NK-92 (cell line): Measurements from ENCODE around the gene PARP3.

ENCODE experiments used
- DNase-seq: peaks from one replicate; lab custom pipeline; 2025; ENCODE audit not compliant: unreplicated experiment; lab: John Stamatoyannopoulos, UW

Gene PARP3

GRCh38 chr3:51947215-51947900 is 5.2 kb downstream of the PARP3 start:
- no peak for DNase-seq

DNA sequence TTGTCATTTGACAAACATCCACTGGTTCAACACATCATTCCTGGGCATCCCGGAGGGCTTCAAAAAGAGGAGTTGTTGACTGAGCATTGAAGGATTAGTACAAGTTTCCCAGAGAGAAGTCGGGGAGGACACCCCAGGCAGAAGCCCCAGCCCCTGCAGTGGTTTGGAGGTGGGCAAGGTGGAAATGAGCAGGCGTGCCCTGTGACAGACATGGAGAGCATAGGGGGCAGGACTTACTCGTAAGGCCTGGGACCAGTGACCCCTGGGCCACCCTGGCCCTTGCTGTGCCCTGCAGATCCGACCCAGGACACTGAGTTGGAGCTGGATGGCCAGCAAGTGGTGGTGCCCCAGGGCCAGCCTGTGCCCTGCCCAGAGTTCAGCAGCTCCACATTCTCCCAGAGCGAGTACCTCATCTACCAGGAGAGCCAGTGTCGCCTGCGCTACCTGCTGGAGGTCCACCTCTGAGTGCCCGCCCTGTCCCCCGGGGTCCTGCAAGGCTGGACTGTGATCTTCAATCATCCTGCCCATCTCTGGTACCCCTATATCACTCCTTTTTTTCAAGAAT is 5.9 kb downstream of the PARP3 start:
- no peak for DNase-seq

- no peak for DNase-seq
These were observed 7.0 kb downstream of the PARP3 start for GRCh38 chr3:51949121-51949520.

DNA sequence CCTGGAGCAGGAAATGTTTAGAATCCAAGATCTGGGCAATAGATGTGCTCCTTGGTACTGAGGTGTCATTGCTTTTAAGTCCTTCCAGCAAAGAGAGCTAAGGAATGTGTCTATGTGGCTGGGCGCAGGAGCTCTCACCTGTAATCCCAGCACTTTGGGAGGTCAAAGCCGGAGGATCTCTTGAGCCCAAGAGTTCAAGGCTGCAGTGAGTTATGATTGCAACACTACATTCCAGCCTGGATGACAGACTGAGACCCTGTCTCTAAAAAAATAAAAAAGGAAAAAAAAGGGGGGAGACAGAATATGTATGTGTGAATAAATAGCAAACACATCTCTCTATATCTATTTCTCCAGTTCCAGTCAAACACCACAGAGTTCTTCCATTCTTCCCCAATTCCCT is 8.7 kb downstream of the PARP3 start:
- no peak for DNase-seq

DNA sequence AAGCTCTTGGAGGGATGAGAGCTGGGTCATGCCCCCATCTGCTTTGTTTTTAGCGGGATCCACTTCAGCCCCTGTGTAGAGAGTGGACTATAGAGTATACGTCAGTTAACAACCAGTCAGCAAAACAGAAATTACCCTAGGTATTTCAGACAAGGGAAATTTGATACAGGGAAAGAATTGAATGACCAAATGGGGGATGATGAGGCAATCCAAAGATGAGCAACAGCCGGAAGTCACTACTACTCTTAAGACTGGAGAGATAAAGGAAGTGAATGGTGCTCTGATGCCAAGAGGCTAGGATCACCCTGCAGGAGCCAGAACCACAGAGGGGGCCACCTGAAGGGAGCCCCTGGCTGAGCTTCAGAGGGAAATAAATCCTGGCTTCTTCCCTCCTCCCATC is 11.3 kb downstream of the PARP3 start:
- no peak for DNase-seq

DNA sequence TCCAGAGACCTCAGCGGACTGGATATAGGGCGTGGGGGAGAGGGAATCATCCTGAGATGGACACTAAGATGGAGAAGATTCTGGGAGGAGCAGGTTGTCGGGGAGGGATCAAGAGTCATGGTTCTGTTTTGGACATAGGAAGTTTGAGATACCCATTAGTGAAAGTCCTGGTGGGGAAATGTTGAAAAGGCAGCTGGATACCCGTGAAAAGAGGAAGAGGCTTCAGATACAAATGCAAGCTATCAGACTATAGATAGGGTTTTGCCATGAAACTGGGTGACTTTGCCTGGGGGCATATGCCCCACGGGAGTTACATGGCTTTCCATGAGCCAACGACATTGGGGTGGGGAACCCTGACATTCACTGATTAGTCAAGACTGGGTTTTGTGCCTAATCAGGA is 11.9 kb downstream of the PARP3 start:
- DNase-seq = no peak

DNA sequence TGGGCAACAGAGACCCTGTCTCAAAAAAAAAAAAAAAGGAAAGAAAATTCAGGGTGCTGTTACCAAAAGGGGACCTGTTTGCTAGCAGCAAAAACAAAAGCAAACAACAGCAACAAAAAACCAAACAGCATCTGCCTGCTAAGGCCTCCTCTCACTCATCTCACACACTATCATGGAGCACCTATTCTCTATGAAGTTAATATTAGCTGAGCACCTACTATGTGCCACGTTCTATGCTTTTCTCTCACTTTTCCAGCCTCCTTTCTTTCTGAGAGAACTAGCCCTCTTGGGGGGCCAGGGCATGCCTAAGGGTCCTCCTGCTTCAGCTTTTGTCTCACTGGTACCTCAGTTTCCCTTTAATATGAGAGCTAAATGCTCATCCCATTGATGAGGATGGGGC is 12.6 kb downstream of the PARP3 start:
- no peak for DNase-seq

GRCh38 chr3:51955175-51955892 is 13.2 kb downstream of the PARP3 start, which contains the start of gene GPR62:
GPR62 (plus strand) TSS chr3:51955381; CDS start chr3:51955653, 272 bp downstream.
- no peak for DNase-seq

DNA sequence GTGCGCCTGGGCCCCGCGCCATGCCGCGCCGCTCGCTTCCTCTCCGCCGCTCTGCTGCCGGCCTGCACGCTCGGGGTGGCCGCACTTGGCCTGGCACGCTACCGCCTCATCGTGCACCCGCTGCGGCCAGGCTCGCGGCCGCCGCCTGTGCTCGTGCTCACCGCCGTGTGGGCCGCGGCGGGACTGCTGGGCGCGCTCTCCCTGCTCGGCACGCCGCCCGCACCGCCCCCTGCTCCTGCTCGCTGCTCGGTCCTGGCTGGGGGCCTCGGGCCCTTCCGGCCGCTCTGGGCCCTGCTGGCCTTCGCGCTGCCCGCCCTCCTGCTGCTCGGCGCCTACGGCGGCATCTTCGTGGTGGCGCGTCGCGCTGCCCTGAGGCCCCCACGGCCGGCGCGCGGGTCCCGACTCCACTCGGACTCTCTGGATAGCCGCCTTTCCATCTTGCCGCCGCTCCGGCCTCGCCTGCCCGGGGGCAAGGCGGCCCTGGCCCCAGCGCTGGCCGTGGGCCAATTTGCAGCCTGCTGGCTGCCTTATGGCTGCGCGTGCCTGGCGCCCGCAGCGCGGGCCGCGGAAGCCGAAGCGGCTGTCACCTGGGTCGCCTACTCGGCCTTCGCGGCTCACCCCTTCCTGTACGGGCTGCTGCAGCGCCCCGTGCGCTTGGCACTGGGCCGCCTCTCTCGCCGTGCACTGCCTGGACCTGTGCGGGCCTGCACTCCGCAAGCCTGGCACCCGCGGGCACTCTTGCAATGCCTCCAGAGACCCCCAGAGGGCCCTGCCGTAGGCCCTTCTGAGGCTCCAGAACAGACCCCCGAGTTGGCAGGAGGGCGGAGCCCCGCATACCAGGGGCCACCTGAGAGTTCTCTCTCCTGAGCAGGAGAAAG is 14.0 kb downstream of the PARP3 start:
- no peak for DNase-seq

DNA sequence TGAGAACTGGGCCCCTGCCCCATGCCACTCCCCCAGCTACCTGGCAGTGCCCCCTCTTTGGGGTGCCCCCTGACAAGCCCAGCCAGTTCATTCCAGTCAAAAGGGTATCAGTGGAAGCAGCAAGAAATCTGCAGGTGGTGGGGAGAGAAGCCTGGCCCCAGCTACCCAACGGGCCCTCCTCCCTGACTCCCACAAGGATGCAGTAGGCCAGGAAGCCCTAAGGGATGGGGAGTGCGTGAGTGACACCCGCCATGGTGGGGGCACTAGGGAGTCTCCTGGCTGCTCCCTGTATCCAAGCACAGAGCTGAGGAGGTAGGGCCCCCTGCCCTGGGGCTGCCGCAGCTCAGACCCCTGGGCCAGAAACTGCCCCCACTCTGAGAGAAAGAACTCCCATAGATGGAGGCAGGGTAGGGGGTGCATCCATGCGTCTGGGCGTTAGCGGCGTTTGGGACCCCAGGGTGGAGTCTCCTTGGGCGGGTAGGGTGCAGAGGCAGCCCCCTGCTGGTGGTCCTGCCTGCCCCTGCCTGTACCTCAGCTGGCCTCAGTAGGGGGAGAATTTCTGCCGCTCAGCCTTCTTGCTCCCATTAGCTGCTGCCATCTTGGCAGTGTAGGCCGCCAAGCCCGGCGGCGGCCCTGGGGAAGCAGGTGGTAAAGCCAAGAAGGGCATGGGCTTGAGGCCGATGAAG is 15.5 kb downstream of the PARP3 start:
- DNase-seq = no peak

DNA sequence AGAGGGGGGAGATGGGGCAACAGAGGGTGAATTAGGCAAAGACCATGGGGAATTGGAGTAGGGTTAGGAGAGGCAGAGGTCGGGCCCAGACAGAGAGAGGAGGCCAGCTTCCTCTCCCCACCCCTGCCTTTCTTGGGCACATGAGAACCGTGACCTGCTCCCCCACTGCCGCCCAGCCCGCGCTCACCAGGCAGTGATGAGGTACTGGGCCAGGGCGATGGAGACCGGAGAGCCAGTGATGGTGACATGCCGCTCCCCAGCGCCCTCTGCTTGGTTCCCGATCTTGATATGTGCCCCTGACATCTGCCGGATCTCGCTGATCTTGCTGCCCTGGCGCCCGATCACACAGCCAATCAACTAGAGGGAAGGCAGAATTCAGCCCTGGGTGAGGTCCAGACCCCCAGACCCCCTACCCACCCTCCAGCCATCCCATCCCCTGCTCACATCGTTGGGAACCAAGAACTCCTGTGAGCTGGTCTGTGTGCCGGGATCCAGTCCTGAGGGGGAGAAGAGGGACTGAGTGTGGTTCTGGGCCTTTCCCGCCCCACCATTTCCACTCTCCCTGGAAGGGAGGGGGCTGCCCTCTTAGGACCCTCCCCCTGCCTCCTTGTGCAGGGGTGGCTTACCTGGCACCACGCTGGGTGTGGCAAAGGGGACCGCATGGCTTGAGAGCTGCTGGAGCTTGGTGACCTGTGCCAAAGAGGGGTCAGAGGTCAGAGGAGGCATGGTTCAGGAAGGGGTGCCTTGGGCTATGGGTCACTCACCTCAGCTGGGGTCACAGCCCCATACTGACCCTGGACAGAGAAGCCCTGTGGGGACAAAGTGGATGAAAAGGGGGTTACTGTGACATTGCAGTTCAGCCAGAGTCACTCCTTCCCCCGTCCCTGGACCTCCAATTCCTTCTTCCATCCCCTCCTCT is 16.7 kb downstream of the PARP3 start:
- DNase-seq = no peak

DNA sequence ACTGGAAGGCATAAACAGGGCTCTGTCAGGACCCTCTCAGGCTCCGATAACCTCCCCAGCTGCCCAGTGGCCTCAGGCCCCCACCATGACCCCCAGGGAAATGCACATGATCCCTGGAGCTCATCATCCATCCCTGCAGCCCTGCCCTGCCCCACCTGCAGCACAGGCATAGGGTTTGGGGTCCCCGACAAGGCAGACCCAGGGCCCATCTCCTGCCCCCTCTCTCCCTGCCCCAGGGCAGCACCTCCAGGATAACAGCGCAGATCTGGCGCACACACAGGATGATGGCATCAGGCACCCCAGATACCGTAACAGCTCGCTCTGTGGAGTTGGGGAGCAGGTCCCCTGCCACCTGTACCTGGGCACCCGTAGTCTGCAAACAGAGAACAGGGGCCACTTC is 17.5 kb downstream of the PARP3 start:
- no peak for DNase-seq

DNA sequence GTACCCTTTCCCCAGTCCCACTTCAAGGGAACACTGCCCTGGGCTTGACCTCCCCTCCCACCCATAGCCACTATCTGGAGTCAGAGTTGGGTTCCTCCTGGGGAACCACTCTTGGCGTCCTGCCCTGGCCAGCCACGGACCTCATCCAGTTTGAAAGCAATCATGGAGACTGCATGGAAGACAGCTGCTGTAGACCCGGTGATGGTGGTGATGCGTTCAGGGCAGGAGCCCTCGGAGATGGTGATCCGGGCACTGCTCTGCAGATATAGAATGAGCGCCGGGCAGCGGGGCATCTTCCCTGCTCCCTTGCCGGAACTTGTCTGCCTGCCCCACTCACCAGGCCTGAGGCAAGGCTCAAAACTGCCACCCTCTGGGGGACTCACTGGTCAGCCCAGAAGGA is 18.2 kb downstream of the PARP3 start:
- no peak for DNase-seq

DNA sequence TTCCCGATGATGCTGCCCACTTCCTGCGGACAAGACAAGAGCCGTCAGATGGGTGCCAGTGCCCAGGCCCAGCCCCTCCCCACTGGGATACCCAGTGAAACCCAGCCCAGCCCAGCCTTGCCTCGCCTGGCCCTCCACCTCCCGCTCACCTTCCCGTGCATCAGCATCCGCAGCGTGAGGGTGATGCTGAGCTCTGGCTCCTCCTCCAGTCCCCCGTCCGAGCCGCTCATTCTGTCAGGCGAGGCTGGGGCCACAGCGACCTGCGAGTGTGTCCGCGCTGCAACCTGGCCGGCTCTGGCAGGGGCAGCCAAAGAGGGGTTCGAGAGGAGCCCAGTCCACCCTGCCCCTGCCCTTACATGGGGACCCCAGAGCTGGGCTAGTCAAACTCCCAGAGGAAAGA is 18.8 kb downstream of the PARP3 start:
- no peak for DNase-seq

DNA sequence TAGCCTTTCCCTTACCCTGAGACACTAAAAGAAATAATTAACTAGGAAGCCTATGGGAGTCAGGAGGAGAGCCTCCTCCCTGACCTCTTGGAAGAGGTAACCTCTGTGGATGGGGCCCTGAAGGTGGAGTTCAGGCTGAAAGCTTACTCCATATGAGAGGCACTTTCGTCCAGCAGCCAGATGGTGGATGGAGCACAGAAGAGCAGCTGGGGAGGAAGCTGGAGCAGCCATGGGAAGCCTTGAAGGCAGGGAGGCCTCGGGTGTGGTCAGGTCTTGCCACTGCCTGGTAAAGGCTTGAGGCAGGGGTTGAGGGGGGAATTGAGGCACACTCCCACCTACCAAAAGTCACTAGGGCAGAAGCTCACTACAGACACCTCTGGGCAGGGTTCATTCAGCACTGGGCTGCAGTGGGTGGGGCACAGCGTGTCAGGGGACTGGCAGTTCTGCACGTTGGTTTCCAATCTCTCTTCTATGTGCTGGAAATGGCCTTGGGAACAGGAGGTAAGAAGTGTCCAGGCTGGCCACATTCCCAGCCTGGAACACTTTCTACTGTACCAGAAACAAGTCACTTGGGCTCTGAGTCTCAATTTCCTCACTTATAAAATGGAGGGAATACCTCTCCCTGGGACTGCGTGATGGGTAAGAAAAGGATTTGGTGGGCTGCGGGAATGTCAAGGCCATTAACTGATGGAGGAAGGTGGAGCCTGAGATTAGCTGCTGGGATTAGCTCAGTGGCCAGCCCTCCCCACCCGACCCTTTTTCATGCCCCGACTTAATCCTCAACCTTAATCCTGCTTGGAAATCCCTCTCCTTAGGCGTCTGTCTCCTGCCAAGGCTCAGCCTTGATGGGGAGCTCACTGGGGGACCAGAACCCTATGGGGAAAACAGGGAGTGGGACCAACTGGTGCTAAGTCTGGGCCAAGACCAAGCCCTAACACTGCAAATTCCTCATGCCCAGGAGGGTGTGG is 19.7 kb downstream of the PARP3 start:
- no peak for DNase-seq

DNA sequence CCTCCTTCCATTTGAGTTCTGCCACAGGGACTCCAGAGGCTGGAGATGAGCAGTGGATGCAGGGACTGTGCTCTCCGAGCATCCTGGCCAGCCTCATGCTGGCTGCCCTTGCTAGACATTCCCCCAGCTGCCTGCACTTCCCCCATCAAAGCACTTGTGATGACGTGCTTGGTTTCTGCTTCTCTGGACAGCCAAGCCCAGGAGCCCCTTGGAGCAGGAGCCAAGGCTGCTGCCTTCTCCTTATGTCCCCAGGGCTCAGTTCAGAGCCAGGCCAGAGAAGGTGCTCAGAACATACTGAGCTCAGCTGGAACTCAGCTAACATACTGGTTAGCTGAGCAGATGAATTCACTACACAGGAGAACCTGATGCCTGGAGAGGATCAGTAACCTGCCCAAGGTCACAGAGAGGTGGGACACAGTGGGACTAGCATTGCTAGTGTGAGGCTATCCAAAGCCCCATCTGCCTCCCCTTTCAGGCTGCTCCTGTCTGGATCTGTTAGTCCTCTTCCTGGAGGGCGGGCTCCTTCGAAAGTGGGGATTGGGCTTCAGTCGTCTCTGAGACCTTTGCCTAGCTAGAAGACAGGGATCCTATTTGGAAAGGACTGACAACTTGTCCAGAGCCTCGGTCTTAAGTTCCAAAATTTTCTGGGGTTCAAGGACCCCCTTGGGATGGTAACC is 20.8 kb downstream of the PARP3 start:
- no peak for DNase-seq

DNA sequence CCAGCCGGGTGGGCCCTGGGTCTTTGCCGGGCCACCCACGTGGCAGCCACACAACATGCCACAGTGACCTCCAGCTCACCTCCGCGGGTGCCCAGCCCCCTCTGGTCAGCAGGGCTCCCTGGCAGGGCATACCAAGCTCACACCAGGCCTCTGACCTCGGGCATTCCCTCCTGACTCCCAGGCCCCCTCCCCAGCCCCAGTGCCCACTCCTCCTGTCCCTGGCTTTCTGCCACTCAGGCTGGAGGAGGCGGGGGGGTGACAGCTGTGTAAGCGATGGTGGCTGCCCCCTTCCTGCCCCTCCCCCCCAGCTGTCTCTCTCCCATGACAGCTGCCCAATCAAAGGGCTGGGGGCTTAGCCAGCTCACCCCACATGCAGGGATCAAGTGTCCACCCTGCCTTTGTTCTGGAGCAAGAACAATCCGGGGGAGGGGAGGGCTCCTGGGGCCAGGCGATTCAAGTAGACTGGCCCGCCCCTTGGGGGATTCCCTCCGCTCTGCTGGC is 21.8 kb downstream of the PARP3 start:
- DNase-seq = no peak

DNA sequence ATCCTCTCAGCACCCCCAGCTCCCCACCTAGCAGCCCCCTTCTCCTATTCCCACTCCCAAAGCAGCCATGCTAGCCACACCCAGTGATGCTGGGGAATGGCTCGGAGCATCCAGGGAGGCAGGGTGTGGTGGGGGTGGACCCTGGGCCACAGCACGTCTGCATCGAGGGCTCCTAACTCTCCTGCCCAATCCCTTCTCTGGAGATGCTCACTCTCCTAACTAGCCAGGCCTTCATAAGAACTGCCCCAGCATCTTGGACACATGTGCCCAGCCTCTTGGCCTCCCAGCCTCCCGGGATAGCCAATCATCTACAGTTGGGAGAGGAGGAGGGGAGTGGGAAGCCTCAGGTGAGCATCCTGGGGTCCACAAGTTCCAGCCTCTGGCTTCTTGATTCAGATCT is 22.4 kb downstream of the PARP3 start:
- DNase-seq = no peak
